Stimulated activated CD8-positive, alpha-beta memory T cell treated with anti-CD3 and anti-CD28 coated beads, Interleukin-12 subunit alpha, Interleukin-12 subunit beta, amount 100 ng/mL, for 24 hours (primary cell): ENCODE results near the gene SFXN3.

Experiments used
- DNase-seq: peaks from one replicate; pipeline ENCODE4 v3.0.0-alpha.2; 2020; ENCODE audit errors: extremely low read depth

SFXN3 gene

DNA sequence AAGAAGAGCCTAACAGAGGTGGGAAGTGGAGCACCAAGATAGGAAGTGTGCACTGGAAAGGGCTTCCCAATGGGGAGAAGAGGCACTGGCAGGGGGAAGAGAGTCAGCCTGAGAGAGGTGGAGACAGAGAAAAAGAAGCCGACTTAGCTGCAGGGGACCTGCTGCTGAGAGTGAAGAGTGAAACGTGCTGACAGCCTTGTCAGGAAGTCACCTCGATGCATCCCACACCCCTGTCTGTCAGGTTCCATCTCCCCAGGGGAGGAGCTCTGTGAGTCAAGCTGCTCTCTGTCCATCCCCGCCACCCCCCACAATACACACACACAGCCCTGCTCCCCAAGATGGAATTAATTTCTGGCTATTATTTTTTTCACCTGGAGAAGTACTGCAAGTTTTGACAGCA is 44.7 kb downstream of the SFXN3 start:
- no peak for DNase-seq

- no peak for DNase-seq
These were observed 45.6 kb downstream of the SFXN3 start for GRCh38 chr10:101076630-101077029.

DNA sequence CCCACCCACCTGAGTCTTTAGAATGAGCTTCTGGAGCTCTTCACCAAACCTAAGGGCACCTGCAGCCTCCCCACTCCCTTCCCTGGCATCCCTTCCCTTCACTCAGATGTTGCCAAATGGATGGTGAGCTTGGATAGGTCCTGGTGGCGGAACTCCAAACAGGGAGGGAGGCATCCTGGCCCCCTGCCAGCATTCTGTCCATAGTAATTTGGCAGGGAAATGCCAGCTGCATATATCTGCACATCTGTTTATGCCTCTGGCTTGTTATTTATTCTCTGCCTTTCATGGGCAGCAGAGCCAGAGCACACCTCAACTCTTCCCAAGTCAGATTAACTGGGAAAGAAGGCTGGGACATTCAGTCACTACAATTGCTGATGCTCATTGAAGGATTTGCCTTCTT is 48.8 kb downstream of the SFXN3 start:
- no peak for DNase-seq

DNA sequence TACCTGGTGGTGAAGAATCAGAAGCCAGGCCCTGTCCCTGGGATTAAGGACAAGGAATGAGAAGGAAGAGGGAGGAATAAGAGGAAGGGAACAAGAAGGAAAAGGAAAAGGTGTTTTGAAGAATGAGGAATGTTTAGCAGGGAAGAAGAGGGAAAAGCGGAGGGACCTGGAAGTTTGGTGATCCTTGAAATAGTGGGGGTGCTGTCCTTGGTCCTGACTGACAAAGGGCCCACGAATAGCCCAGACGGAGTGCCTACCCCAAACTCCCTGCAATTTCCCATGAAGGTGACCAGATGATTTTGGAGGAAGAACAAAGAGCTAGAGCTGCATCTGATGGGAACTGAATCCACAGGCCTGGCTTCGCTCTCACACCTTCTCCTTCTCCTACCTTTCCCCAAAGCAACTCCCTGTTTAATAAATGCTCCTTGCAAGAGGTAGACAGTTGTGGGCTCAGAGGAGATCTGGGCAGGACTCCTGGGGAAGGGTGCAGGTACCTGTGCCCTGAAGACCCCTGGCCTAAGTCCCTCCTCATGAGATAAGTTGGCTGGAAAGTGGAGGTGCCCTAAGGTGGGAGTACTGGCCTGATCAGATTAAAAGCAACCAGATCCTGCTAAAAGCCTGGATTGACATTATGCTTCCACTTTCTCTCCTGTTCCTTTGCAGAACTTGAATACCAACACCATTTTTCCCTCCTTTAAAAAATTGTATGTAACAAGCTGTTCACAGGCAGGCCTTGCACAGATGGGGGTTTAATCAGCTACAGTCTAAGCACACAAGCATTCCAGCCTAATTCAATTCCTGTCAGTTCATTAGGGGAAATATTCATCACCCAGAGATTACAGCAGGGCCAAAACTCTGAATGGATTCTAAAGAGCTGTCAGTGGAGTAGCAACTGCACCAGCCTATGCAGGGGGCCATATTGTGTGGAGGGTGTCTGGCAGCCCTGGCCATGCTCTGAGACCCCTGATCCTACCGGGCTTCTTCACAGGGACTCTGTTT is 50.2 kb downstream of the SFXN3 start:
- DNase-seq, result no peak

DNA sequence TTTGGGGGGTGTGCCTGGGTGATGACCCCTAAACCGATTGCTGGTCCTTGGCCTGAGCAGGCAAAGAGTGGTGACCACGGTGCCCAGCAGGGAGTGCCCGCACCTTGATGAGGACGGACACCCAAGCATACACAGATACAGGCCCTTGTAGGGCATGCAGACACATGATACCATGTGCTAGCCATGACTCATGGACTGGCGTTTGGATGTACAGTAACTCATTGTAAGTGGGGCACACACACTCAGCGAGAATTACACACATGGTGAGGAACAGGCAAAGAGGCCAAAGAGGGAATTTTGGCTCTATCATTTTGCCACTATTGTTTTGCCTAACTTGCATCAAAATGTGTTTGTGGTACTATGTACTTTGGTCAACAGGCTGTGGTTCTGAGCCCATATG is 54.8 kb downstream of the SFXN3 start:
- no peak for DNase-seq

DNA sequence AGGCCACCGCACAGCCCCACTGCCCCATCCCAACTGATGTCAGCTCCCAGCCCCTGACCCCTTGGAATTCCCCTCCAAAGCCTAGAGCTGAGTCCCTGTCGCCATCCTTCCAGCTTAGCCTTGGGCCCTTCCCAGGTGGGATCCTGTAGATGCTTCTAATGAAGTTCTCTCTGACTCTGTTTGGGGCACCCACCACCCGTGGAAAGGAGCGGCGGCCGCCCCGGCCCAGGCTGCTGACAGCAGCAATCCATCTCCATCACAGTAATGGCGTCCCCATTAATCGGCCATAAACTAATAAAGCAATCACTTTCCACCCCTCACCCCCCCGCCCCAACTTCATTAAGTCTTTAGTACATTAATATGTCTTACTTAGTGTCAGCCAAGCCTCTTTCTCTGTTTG is 56.3 kb downstream of the SFXN3 start:
- DNase-seq, result no peak

GRCh38 chr10:101087965-101088364 is 56.9 kb downstream of the SFXN3 start:
- DNase-seq, result no peak

- no peak for DNase-seq
These were observed 58.7 kb downstream of the SFXN3 start for GRCh38 chr10:101089520-101090299.

DNA sequence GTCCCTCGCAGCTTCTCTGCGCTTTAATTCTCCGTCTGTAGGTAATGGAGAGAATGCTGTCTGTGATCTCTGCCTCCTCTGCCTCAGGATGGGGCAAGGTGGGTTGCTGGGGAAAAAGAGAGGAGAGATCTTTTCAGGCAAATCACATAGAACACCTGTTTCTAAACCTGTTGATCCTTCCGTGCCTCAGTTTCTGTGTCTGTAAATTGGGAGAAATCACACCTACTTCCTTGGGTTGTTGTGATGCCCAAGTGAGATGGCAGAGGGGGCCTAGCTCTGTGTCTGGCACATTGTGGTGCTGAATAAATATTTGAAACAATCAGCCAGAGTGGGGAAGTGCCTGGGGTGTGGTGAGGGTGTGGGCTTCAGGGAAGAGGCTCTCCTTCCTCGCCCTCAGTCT is 59.6 kb downstream of the SFXN3 start:
- no peak for DNase-seq
